HG02610 (cell line): ENCODE results near the gene ENAH.
"Not testable (repeated sequence)": the region's sequence is repeated elsewhere in the genome, so short reads cannot be mapped to it uniquely, and the experiment has no call there.

Experiments used
- ATAC-seq: cut with Tn5 transposase; IDR thresholded peaks from one replicate; pipeline ENCODE4 v1.9.1; 2021; ENCODE audit warnings: mild to moderate bottlenecking, moderate library complexity; ENCODE audit not compliant: unreplicated experiment

The ENAH gene

GRCh38 chr1:225677350-225678124, 24.6 kb upstream of the ENAH start:
- no peak for ATAC-seq

GRCh38 chr1:225674381-225674780, 21.5 kb upstream of the ENAH start:
- ATAC-seq, result no peak

GRCh38 chr1:225670806-225671733, 18.1 kb upstream of the ENAH start:
- no peak for ATAC-seq

- ATAC-seq, result no peak
These were observed 17.4 kb upstream of the ENAH start for GRCh38 chr1:225670356-225670755.

GRCh38 chr1:225668222-225668621, 15.3 kb upstream of the ENAH start:
- ATAC-seq, result no peak

GRCh38 chr1:225667362-225667761, 14.4 kb upstream of the ENAH start:
- no peak for ATAC-seq

GRCh38 chr1:225666495-225666894, 13.6 kb upstream of the ENAH start:
- no peak for ATAC-seq

GRCh38 chr1:225664762-225665161, 11.8 kb upstream of the ENAH start:
- no peak for ATAC-seq

- no peak for ATAC-seq
These were observed 9.2 kb upstream of the ENAH start for GRCh38 chr1:225662155-225662554.

- no peak for ATAC-seq
These were observed 7.6 kb upstream of the ENAH start for GRCh38 chr1:225660544-225660946.

- no peak for ATAC-seq
These were observed 5.1 kb upstream of the ENAH start for GRCh38 chr1:225658041-225658440.

GRCh38 chr1:225657462-225657989, 4.6 kb upstream of the ENAH start:
- no peak for ATAC-seq

- ATAC-seq, result not testable (repeated sequence)
These were observed 3.3 kb upstream of the ENAH start for GRCh38 chr1:225656259-225656655.

- no peak for ATAC-seq
These were observed 2.8 kb upstream of the ENAH start for GRCh38 chr1:225655509-225656258.

GRCh38 chr1:225654688-225655508, 2.0 kb upstream of the ENAH start:
- ATAC-seq, result no peak

- ATAC-seq, result no peak
These were observed 1.3 kb upstream of the ENAH start for GRCh38 chr1:225654277-225654597.

- ATAC-seq, result no peak
These were observed 747 bp upstream of the ENAH start for GRCh38 chr1:225653463-225654276.

- no peak for ATAC-seq
These were observed 823 bp downstream of the ENAH start for GRCh38 chr1:225651872-225652728.
